ENCODE measurements around the gene WFDC13. TPM values are rescaled to one million over a fixed set of nuclear protein-coding genes. Genes with fewer than 3 reads are reported as not detected.

The WFDC13 gene
- total RNA-seq, 1 experiment from 2014 or later = not detected

GRCh38 chr20:45758096-45758495 lies 56.3 kb downstream of the WFDC13 start (continued):
- TF ChIP-seq, protein P1, sequence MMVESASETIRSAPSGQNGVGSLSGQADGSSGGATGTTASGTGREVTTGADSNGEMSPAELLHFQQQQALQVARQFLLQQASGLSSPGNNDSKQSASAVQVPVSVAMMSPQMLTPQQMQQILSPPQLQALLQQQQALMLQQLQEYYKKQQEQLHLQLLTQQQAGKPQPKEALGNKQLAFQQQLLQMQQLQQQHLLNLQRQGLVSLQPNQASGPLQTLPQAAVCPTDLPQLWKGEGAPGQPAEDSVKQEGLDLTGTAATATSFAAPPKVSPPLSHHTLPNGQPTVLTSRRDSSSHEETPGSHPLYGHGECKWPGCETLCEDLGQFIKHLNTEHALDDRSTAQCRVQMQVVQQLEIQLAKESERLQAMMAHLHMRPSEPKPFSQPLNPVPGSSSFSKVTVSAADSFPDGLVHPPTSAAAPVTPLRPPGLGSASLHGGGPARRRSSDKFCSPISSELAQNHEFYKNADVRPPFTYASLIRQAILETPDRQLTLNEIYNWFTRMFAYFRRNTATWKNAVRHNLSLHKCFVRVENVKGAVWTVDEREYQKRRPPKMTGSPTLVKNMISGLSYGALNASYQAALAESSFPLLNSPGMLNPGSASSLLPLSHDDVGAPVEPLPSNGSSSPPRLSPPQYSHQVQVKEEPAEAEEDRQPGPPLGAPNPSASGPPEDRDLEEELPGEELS (CRISPR knock-in tag; IDR thresholded peaks at IDR 0.05) = no peak
- no peak for TF ChIP-seq MAX (CRISPR knock-in tag; IDR thresholded peaks at IDR 0.05)
- TF ChIP-seq ZNF263 (CRISPR knock-in tag; IDR thresholded peaks at IDR 0.05; ENCODE audit: low read depth) = no peak
- TF ChIP-seq CBFB (CRISPR knock-in tag; IDR thresholded peaks at IDR 0.05; ENCODE audit: low read depth) = no peak
- no peak for TF ChIP-seq USF2 (CRISPR knock-in tag; IDR thresholded peaks at IDR 0.05)

Small RNA genes lying within 50 kb of the gene (microRNA-seq; reads per million reads assigned to microRNA genes)
- gene MIR3617 (ENCODE audit: borderline number of aligned reads) = 15.4 reads per million, percentile 36 among the genes with 10 or more reads in this experiment

Other genes with a start within 250 kb of the WFDC13 start
- 76.4 to 114 TPM (median 99.4 TPM) in 3 replicates for gene WFDC2, start 232.3 kb upstream of the WFDC13 start, total RNA-seq (2021)
- gene SPINT3, start 186.4 kb upstream of the WFDC13 start, total RNA-seq (2021) = not detected in 3 replicates
- not detected in 3 replicates for gene WFDC6, start 162.6 kb upstream of the WFDC13 start, total RNA-seq (2021)
- gene EPPIN, start 154.6 kb upstream of the WFDC13 start, total RNA-seq (2021) = 0.16 to 0.26 TPM (median 0.23 TPM) in 3 replicates
- not detected in 3 replicates for gene WFDC8, start 122.8 kb upstream of the WFDC13 start, total RNA-seq (2021)
- 0.37 TPM in 1 of 3 replicates, not detected in the others for gene WFDC10A, start 72.3 kb upstream of the WFDC13 start, total RNA-seq (2021)
- not detected in 3 replicates for gene WFDC9, start 70.8 kb upstream of the WFDC13 start, total RNA-seq (2021)
- not detected in 3 replicates for gene WFDC11, start 31.8 kb upstream of the WFDC13 start, total RNA-seq (2021)
- 0.42 to 0.62 TPM (median 0.53 TPM) in 3 replicates for gene WFDC10B, start 3.0 kb downstream of the WFDC13 start, total RNA-seq (2021)
- not detected in 3 replicates for gene SPINT4, start 20.3 kb downstream of the WFDC13 start, total RNA-seq (2021)
- gene WFDC3, start 89.8 kb downstream of the WFDC13 start, total RNA-seq (2021) = not detected in 3 replicates
- gene DNTTIP1, start 89.9 kb downstream of the WFDC13 start, total RNA-seq (2021) = 34.2 to 35.7 TPM (median 35.1 TPM) in 3 replicates
- 249 to 251 TPM (median 249 TPM) in 3 replicates for gene UBE2C, start 110.6 kb downstream of the WFDC13 start, total RNA-seq (2021)
- 2.7 to 3.6 TPM (median 3.0 TPM) in 3 replicates for gene TNNC2, start 125.3 kb downstream of the WFDC13 start, total RNA-seq (2021)
- gene SNX21, start 131.8 kb downstream of the WFDC13 start, total RNA-seq (2021) = 17.9 to 23.1 TPM (median 21.7 TPM) in 3 replicates
- gene ACOT8, start 155.4 kb downstream of the WFDC13 start, total RNA-seq (2021) = 38.1 to 41.1 TPM (median 39.4 TPM) in 3 replicates
- 3.4 to 5.4 TPM (median 4.7 TPM) in 3 replicates for gene ZSWIM3, start 155.6 kb downstream of the WFDC13 start, total RNA-seq (2021)
- 15.2 to 17.4 TPM (median 17.0 TPM) in 3 replicates for gene ZSWIM1, start 179.2 kb downstream of the WFDC13 start, total RNA-seq (2021)
- gene SPATA25, start 185.6 kb downstream of the WFDC13 start, total RNA-seq (2021) = 3.3 to 4.5 TPM (median 3.7 TPM) in 3 replicates
- 6.1 to 8.3 TPM (median 6.6 TPM) in 3 replicates for gene NEURL2, start 189.2 kb downstream of the WFDC13 start, total RNA-seq (2021)
- gene CTSA, start 189.3 kb downstream of the WFDC13 start, total RNA-seq (2021) = 44.2 to 48.3 TPM (median 47.2 TPM) in 3 replicates
- gene PLTP, start 210.1 kb downstream of the WFDC13 start, total RNA-seq (2021) = 109 to 135 TPM (median 133 TPM) in 3 replicates
- 37.7 to 42.2 TPM (median 39.4 TPM) in 3 replicates for gene PCIF1, start 232.6 kb downstream of the WFDC13 start, total RNA-seq (2021)

Measured in WTC11 (cell line).